Panc1 (cell line): ENCODE measurements around the gene TPCN1. TPM values are rescaled to one million over a fixed set of nuclear protein-coding genes. Genes with fewer than 3 reads are reported as not detected.

Experiments used
- ATAC-seq: fragments of 200-7000 bp; cut with Tn5 transposase; 2 replicates; pipeline ENCODE4 v1.9.1; 2020; ENCODE audit warnings: mild to moderate bottlenecking, moderate library complexity
- BruUV-seq: library from RNA; stranded (reverse); fragments of 400-500 nt; replicated peaks from 2 replicates; lab custom pipeline; 2021; lab: Mats Ljungman, UMichigan
- CTCF ChIA-PET: fragments of 300-600 bp; sonication (Branson Sonifier 250); formaldehyde crosslinking; loops from one replicate; lab custom pipeline; 2022; ENCODE audit warnings: antibody characterized with exemption; lab: Charles Lee
- POLR2A ChIA-PET: fragments of 300-600 bp; sonication (Branson Sonifier 250); formaldehyde crosslinking; loops from one replicate; lab custom pipeline; 2022; ENCODE audit warnings: antibody characterized with exemption; lab: Charles Lee
- DNase-seq: peaks from one replicate; pipeline ENCODE4 v3.0.0-alpha.2; 2010; ENCODE audit warnings: low read depth, low spot score
- H3K27ac ChIP-seq: 2 replicates; pipeline ENCODE4 v1.5.1; 2011; ENCODE audit warnings: mild to moderate bottlenecking, low read length, inconsistent platforms
- H3K27me3 ChIP-seq: fragments of 200-500 bp; sonication (Bioruptor generic); 2 replicates; pipeline ENCODE4 v1.6.0; 2014; ENCODE audit warnings: low read length, inconsistent platforms; ENCODE audit not compliant: control insufficient read depth, insufficient read depth
- H3K36me3 ChIP-seq: fragments of 200-500 bp; sonication (Bioruptor generic); 2 replicates; pipeline ENCODE4 v1.5.1; 2014; ENCODE audit warnings: inconsistent platforms, mild to moderate bottlenecking, low read length, moderate library complexity; ENCODE audit not compliant: control insufficient read depth, insufficient read depth
- H3K4me1 ChIP-seq: 2 replicates; pipeline ENCODE4 v1.5.1; 2011; ENCODE audit warnings: inconsistent platforms, mild to moderate bottlenecking, low read length, moderate library complexity; ENCODE audit not compliant: control insufficient read depth, insufficient read depth
- H3K4me3 ChIP-seq, 2 experiments: 2 replicates each; pipeline ENCODE4 v1.5.1; 2011 to 2012; ENCODE audit warnings: low read depth in 2 of 2, low read length in 2 of 2, mild to moderate bottlenecking in 2 of 2, inconsistent platforms in 1 of 2, moderate library complexity in 1 of 2
- H3K9me3 ChIP-seq: fragments of 200-500 bp; sonication (Bioruptor generic); 2 replicates; pipeline ENCODE4 v1.5.1; 2014; ENCODE audit warnings: low read depth, mild to moderate bottlenecking, inconsistent platforms, low read length, moderate library complexity; ENCODE audit not compliant: control insufficient read depth, insufficient read depth
- CTCF ChIP-seq: fragments of 450-650 bp; IDR thresholded peaks from 2 replicates; pipeline ENCODE4 v1.5.1; 2017; ENCODE audit warnings: mild to moderate bottlenecking
- POLR2AphosphoS5 ChIP-seq: IDR thresholded peaks from 2 replicates; pipeline ENCODE4 v1.6.1; 2012; ENCODE audit warnings: mild to moderate bottlenecking, low read depth, low read length, moderate library complexity
- REST ChIP-seq, 2 experiments: IDR thresholded peaks; 2 replicates each; pipeline ENCODE4 v1.6.1; 2011 to 2012; ENCODE audit warnings: low read depth in 2 of 2, control low read depth in 1 of 2, low read length in 1 of 2, mild to moderate bottlenecking in 1 of 2, moderate library complexity in 1 of 2; ENCODE audit not compliant: insufficient read depth in 1 of 2
- SIN3A ChIP-seq: IDR thresholded peaks from 2 replicates; pipeline ENCODE4 v1.6.1; 2012; ENCODE audit warnings: low read depth, mild to moderate bottlenecking, low read length, moderate library complexity, borderline replicate concordance; ENCODE audit not compliant: insufficient read depth
- TCF7L2 ChIP-seq: IDR thresholded peaks from 2 replicates; pipeline ENCODE4 v1.6.1; 2011; ENCODE audit warnings: mild to moderate bottlenecking, low read depth, low read length, inconsistent platforms
- in situ Hi-C: cut with HindIII; loops from 2 replicates; pipeline ENCODE4 v1.10.0; 2016; ENCODE audit warnings: low sequenced_read_pairs, low pct_unique_long_range_greater_than_20kb
- intact Hi-C: fragments of 100-400 bp; cut with micrococcal nuclease; formaldehyde crosslinking; loops from one replicate; pipeline ENCODE4 v1.10.0; 2022; ENCODE audit not compliant: unreplicated experiment
- total RNA-seq: library from RNA; stranded (reverse); gene quantifications from one replicate; pipeline ENCODE4 v1.2.1, GENCODE V29; 2021; ENCODE audit not compliant: unreplicated experiment

Gene TPCN1
- total RNA-seq, 1 experiment from 2014 or later = 75.2 TPM

- CTCF ChIA-PET = no interaction called here
- Histone ChIP-seq H3K4me1 (no peaks in the 10 kb centered on the region), H3K4me3 (no peak overlapping the region), H3K27ac (no peak overlapping the region), H3K36me3 (no peaks in the 10 kb centered on the region; the same call in 1 of the 2 replicates), H3K9me3 (no peaks in the 10 kb centered on the region), H3K27me3 (no peaks in the 10 kb centered on the region)
- DNase-seq (no peak), ATAC-seq (no peak)
- in situ Hi-C loops (no loop called here), intact Hi-C loops (no loop called here)
- no TSS peak for BruUV-seq
- POLR2A ChIA-PET = no interaction called here
- TF ChIP-seq CTCF (no peak), REST (IDR thresholded peaks at IDR 0.05; ENCODE audit: insufficient read depth in 1 of 2, low read depth in 2 of 2, low read length in 1 of 2) (no peak), SIN3A (no peak), POLR2AphosphoS5 (no peak), TCF7L2 (no peak)
Observed at GRCh38 chr12:113339540-113339939, 118.3 kb downstream of the TPCN1 start.

GRCh38 chr12:113340061-113340460 is 118.8 kb downstream of the TPCN1 start:
- BruUV-seq = no TSS peak
- CTCF ChIA-PET = no interaction called here
- DNase-seq (no peak), ATAC-seq (no peak)
- TF ChIP-seq REST (IDR thresholded peaks at IDR 0.05; ENCODE audit: insufficient read depth in 1 of 2, low read depth in 2 of 2, low read length in 1 of 2) = no peak
- no peak for TF ChIP-seq TCF7L2
- TF ChIP-seq SIN3A = no peak
- TF ChIP-seq CTCF = no peak
- no peak for TF ChIP-seq POLR2AphosphoS5
- H3K9me3 ChIP-seq = no peaks in the 10 kb centered on the region
- intact Hi-C loops = no loop called here
- H3K4me1 ChIP-seq = no peaks in the 10 kb centered on the region
- no peaks in the 10 kb centered on the region for H3K27me3 ChIP-seq
- in situ Hi-C loops = no loop called here
- no peaks in the 10 kb centered on the region for H3K36me3 ChIP-seq
- no peak overlapping the region for H3K27ac ChIP-seq
- POLR2A ChIA-PET = no interaction called here
- no peak overlapping the region for H3K4me3 ChIP-seq
